AG04449 (cell line): ENCODE results near the gene ADAMTS14.
"Not testable (repeated sequence)": the region's sequence is repeated elsewhere in the genome, so short reads cannot be mapped to it uniquely, and the experiment has no call there.

Source experiments
- CTCF ChIA-PET: fragments of 350-600 bp; formaldehyde crosslinking; extraction: SDS; loops from one replicate; lab custom pipeline; 2021; ENCODE audit warnings: antibody characterized with exemption; lab: Yijun Ruan, JAX
- POLR2A ChIA-PET: fragments of 400-600, 350-600 bp; formaldehyde crosslinking; extraction: SDS; loops from one replicate; lab custom pipeline; 2020; ENCODE audit warnings: antibody characterized with exemption, inconsistent platforms; lab: Yijun Ruan, JAX
- DNase-seq: peaks from one replicate; pipeline ENCODE4 v3.0.0-alpha.2; 2010; ENCODE audit warnings: low read depth, low spot score
- H3K4me3 ChIP-seq: 2 replicates; pipeline ENCODE4 v1.5.1; 2011; ENCODE audit warnings: low read depth, mild to moderate bottlenecking, control low read depth, low read length
- CTCF ChIP-seq: IDR thresholded peaks from one replicate; pipeline ENCODE4 v1.5.1; 2011; ENCODE audit warnings: mild to moderate bottlenecking, moderate library complexity, low read length, control low read depth, inconsistent platforms; ENCODE audit not compliant: insufficient read depth; ENCODE audit errors: missing control alignments

Gene ADAMTS14

GRCh38 chr10:70662362-70663220 lies 9.7 kb upstream of the ADAMTS14 start:
- no peak for DNase-seq
- POLR2A ChIA-PET, result no interaction called here
- no peak overlapping the region for H3K4me3 ChIP-seq
- TF ChIP-seq CTCF, result no peak
- CTCF ChIA-PET, result interaction anchor here (0.8 to 2.9 kb wide), 5 partner anchors 9 to 96 kb away, joined by 3 to 9 read pairs (median 4); partner anchors contain the start of gene ADAMTS14

- POLR2A ChIA-PET, result interaction anchor here (2.2 kb wide), 1 partner anchor 11 kb away, joined by 16 read pairs; no protein-coding TSS in a partner anchor
- DNase-seq, H3K4me3 ChIP-seq: not testable (repeated sequence)
- CTCF ChIA-PET, result interaction anchor here (1.1 to 2.9 kb wide), 6 partner anchors 10 to 114 kb away, joined by 3 to 9 read pairs (median 4); no protein-coding TSS in a partner anchor
These were observed 8.6 kb upstream of the ADAMTS14 start for GRCh38 chr10:70663458-70664409.

- POLR2A ChIA-PET, result interaction anchor here (0.7 to 2.2 kb wide), 4 partner anchors 8 to 89 kb away, joined by 3 to 16 read pairs (median 10); no protein-coding TSS in a partner anchor
- peak; percentile 97 for DNase-seq
- H3K4me3 ChIP-seq, result peak overlapping the region; percentile 18
- TF ChIP-seq CTCF, result no peak
- CTCF ChIA-PET, result interaction anchor here (1.2 to 2.9 kb wide), 5 partner anchors 10 to 115 kb away, joined by 3 to 9 read pairs (median 4); no protein-coding TSS in a partner anchor
These were observed 7.6 kb upstream of the ADAMTS14 start for GRCh38 chr10:70664702-70665195.

- no peak for TF ChIP-seq CTCF
- no peak for DNase-seq
- ChIA-PET POLR2A (no interaction called here), CTCF (interaction anchor here (0.9 kb wide), 2 partner anchors 10 to 51 kb away, joined by 3 read pairs; no protein-coding TSS in a partner anchor)
- H3K4me3 ChIP-seq, result no peak overlapping the region
These were observed 5.1 kb upstream of the ADAMTS14 start for GRCh38 chr10:70666960-70667798.

- DNase-seq, POLR2A ChIA-PET, CTCF ChIA-PET, H3K4me3 ChIP-seq: not testable (repeated sequence)
These were observed 4.5 kb upstream of the ADAMTS14 start for GRCh38 chr10:70667818-70668217.

GRCh38 chr10:70668454-70668970 lies 3.8 kb upstream of the ADAMTS14 start:
- DNase-seq, result no peak
- H3K4me3 ChIP-seq, result no peak overlapping the region
- CTCF ChIA-PET, result no interaction called here
- TF ChIP-seq CTCF, result no peak
- POLR2A ChIA-PET, result no interaction called here
